ENCODE measurements around the gene LRIT1. TPM values are rescaled to one million over a fixed set of nuclear protein-coding genes. Genes with fewer than 3 reads are reported as not detected.

The LRIT1 gene
- total and polyA plus RNA-seq, 2 donors (not counting 3 experiments of a cell fraction or from before 2014, with no cell fraction given): not detected

DNA sequence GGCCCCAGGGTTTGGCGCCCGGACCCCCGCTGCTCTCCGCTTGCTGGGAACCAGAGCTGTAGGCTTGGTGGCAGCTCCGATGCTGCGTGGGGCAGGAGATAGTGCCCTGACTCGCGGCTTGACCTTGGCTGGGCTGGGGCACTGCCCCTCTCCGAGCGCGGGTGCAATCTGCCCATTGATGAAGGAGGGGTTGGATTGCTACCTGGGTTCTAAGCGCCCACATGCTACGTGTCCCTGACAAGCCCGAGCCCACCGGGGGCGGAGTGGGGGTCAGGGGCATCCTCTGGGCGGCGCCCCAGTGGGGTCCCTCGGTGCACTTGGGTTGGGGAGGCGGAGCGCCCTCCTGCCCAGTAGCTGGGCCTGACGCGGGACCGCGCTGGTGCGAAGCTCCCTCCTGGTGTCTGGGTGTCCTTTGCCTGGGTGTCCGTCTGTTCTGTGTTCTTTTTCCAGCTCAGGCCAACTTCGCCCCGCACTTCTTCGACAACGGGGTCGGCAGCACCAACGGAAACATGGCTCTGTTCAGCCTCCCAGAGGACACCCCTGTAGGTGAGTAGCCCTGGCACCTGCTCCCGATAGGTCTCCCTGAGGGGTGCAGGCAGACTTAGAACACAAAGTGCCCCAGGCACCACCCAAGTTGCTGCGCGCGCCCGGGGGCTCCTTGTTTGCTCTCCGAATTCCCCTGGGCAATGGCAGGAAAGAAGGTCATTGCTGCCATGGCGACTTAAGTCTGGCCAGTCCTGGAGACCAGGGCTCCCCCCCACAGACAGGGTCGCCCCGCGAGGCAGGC is 46.1 kb downstream of the LRIT1 start:
- no peak for TF ChIP-seq MYC (IDR thresholded peaks at IDR 0.05; ENCODE audit: low read depth, low read length)
- TF ChIP-seq, protein P1, sequence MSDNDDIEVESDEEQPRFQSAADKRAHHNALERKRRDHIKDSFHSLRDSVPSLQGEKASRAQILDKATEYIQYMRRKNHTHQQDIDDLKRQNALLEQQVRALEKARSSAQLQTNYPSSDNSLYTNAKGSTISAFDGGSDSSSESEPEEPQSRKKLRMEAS (IDR thresholded peaks at IDR 0.05; ENCODE audit: insufficient read depth, insufficient read length): no peak
- no peak for TF ChIP-seq JUN (IDR thresholded peaks at IDR 0.05; ENCODE audit: borderline replicate concordance, insufficient read depth, insufficient read length, low read depth)
- TF ChIP-seq, protein P2, sequence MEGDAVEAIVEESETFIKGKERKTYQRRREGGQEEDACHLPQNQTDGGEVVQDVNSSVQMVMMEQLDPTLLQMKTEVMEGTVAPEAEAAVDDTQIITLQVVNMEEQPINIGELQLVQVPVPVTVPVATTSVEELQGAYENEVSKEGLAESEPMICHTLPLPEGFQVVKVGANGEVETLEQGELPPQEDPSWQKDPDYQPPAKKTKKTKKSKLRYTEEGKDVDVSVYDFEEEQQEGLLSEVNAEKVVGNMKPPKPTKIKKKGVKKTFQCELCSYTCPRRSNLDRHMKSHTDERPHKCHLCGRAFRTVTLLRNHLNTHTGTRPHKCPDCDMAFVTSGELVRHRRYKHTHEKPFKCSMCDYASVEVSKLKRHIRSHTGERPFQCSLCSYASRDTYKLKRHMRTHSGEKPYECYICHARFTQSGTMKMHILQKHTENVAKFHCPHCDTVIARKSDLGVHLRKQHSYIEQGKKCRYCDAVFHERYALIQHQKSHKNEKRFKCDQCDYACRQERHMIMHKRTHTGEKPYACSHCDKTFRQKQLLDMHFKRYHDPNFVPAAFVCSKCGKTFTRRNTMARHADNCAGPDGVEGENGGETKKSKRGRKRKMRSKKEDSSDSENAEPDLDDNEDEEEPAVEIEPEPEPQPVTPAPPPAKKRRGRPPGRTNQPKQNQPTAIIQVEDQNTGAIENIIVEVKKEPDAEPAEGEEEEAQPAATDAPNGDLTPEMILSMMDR (IDR thresholded peaks at IDR 0.05; ENCODE audit: extremely low read depth in 1 of 2, insufficient read depth in 1 of 2, low read depth in 1 of 2, low read length in 2 of 2): no peak
- TF ChIP-seq EZH2 (IDR thresholded peaks at IDR 0.05; ENCODE audit: borderline replicate concordance, low read depth, low read length, severe bottlenecking): peak; percentile 76
- no peak for TF ChIP-seq GATA2 (IDR thresholded peaks at IDR 0.05; ENCODE audit: insufficient read depth, insufficient read length, low read depth, low read length)
- no peak for TF ChIP-seq POLR2AphosphoS5 (IDR thresholded peaks at IDR 0.05; ENCODE audit: insufficient read depth, low read depth, low read length)
- TF ChIP-seq POLR2A (IDR thresholded peaks at IDR 0.05; ENCODE audit: low read depth, low read length): no peak
- H3K79me2 ChIP-seq (ENCODE audit: control insufficient read depth, insufficient read depth, low read length): no peaks in the 10 kb centered on the region
- no peak overlapping the region for H3K27ac ChIP-seq (ENCODE audit: insufficient read depth, low read depth, low read length)
- no peaks in the 10 kb centered on the region for H3K36me3 ChIP-seq (ENCODE audit: control insufficient read depth in 2 of 2, extremely low read depth in 1 of 2, insufficient read depth in 2 of 2, low read length in 2 of 2)
- DNase-seq (ENCODE audit: low read depth, low spot score) (no peak), FAIRE-seq (no peak)
- dilution Hi-C loops (cut with MboI; ENCODE audit: extremely low pct_ligation_motif_present, low sequenced_read_pairs): no loop called here
- no peak overlapping the region for H3K4me3 ChIP-seq (replicated peaks in 1 of 3; ENCODE audit: insufficient read depth in 1 of 3, low read depth in 1 of 3, low read length in 3 of 3)
- H3K9ac ChIP-seq (replicated peaks; ENCODE audit: extremely low read depth, insufficient read depth, low read length): no peak overlapping the region
- H4K20me1 ChIP-seq (replicated peaks; ENCODE audit: control insufficient read depth, extremely low read depth, insufficient read depth, low read length): no peaks in the 10 kb centered on the region
- H3K4me2 ChIP-seq (ENCODE audit: insufficient read depth, low read length): no peak overlapping the region
- ChIA-PET POLR2A (no interaction called here), CTCF (interaction anchor here (1.2 kb wide), 1 partner anchor 47 kb away, joined by 7 read pairs; no protein-coding TSS in a partner anchor)
- H3K9me3 ChIP-seq (replicated peaks; ENCODE audit: control insufficient read depth, insufficient read depth, low read length): no peaks in the 10 kb centered on the region
- no peaks in the 10 kb centered on the region for H3K4me1 ChIP-seq (ENCODE audit: control insufficient read depth, extremely low read depth, insufficient read depth, low read length)
- no peaks in the 10 kb centered on the region for H3K9me1 ChIP-seq (replicated peaks; ENCODE audit: control insufficient read depth, extremely low read depth, insufficient read depth, low read length)
- H3K27me3 ChIP-seq (ENCODE audit: control insufficient read depth in 2 of 2, insufficient read depth in 2 of 2, low read length in 2 of 2): peaks cover 31% of the 10 kb centered on the region in 2 experiments
- no peak overlapping the region for H2AFZ ChIP-seq (ENCODE audit: low read depth, low read length)
- intact Hi-C loops (cut with micrococcal nuclease): no loop called here
- no TSS peak for BruUV-seq (replicated peaks)
